DOHH2 (cell line): ENCODE data around the gene LRRC32.

Experiments
- H3F3A ChIP-seq: fragments of 200-600 bp; sonication (generic), shearing (Covaris generic); 2 replicates; pipeline ENCODE4 v1.6.0; 2016; ENCODE audit warnings: antibody characterized with exemption, mild to moderate bottlenecking; ENCODE audit not compliant: control insufficient read depth, insufficient read depth
- H3K27ac ChIP-seq: fragments of 200-600 bp; sonication (generic); 2 replicates; pipeline ENCODE4 v1.5.1; 2014; ENCODE audit warnings: low read depth, mild to moderate bottlenecking, low read length, moderate library complexity
- H3K27me3 ChIP-seq: fragments of 200-600 bp; sonication (generic); 2 replicates; pipeline ENCODE4 v1.6.1; 2014; ENCODE audit warnings: mild to moderate bottlenecking, low read length, mixed read lengths; ENCODE audit not compliant: control insufficient read depth
- H3K36me3 ChIP-seq: fragments of 200-600 bp; sonication (generic); 2 replicates; pipeline ENCODE4 v1.6.1; 2014; ENCODE audit warnings: mild to moderate bottlenecking, low read length, moderate library complexity, mixed read lengths; ENCODE audit not compliant: control insufficient read depth
- H3K4me1 ChIP-seq: fragments of 200-600 bp; sonication (generic); 2 replicates; pipeline ENCODE4 v1.6.1; 2014; ENCODE audit warnings: mild to moderate bottlenecking, low read length, mixed read lengths; ENCODE audit not compliant: control insufficient read depth
- H3K4me2 ChIP-seq: fragments of 200-600 bp; sonication (generic); 2 replicates; pipeline ENCODE4 v1.6.0; 2014; ENCODE audit warnings: mild to moderate bottlenecking, low read length, moderate library complexity
- H3K4me3 ChIP-seq: fragments of 200-600 bp; sonication (generic); 2 replicates; pipeline ENCODE4 v1.5.1; 2014; ENCODE audit warnings: mild to moderate bottlenecking, low read length, mixed read lengths
- H3K79me2 ChIP-seq: fragments of 200-600 bp; sonication (generic); 2 replicates; pipeline ENCODE4 v1.6.1; 2014; ENCODE audit warnings: mild to moderate bottlenecking, low read length, mixed read lengths; ENCODE audit not compliant: control insufficient read depth
- H3K9me2 ChIP-seq: fragments of 200-600 bp; sonication (generic); replicated peaks from 2 replicates; pipeline ENCODE4 v1.6.1; 2014; ENCODE audit warnings: mild to moderate bottlenecking, low read length, mixed read lengths; ENCODE audit not compliant: control insufficient read depth
- H3K9me3 ChIP-seq: fragments of 200-600 bp; sonication (generic); 2 replicates; pipeline ENCODE4 v1.6.1; 2014; ENCODE audit warnings: antibody characterized with exemption, low read length, mixed read lengths; ENCODE audit not compliant: control insufficient read depth, insufficient read depth
- H4K20me1 ChIP-seq: fragments of 200-600 bp; sonication (generic); 2 replicates; pipeline ENCODE4 v1.6.0; 2014; ENCODE audit warnings: low read depth, mild to moderate bottlenecking, antibody characterized with exemption, low read length, moderate library complexity; ENCODE audit not compliant: control insufficient read depth, insufficient read depth
- CTCF ChIP-seq: fragments of 200-600 bp; sonication (generic); IDR thresholded peaks from one replicate; pipeline ENCODE4 v1.5.1; 2014; ENCODE audit warnings: antibody characterized with exemption, mild to moderate bottlenecking, low read depth, low read length; ENCODE audit not compliant: poor library complexity, severe bottlenecking
- EZH2phosphoT487 ChIP-seq: fragments of 200-600 bp; sonication (generic); IDR thresholded peaks from 2 replicates; pipeline ENCODE4 v1.6.1; 2017; ENCODE audit warnings: borderline replicate concordance, mild to moderate bottlenecking, antibody characterized with exemption, low read length, moderate library complexity, mixed read lengths

Gene LRRC32

GRCh38 chr11:76641905-76642304, 28.6 kb downstream of the LRRC32 start:
- Histone ChIP-seq H3K4me1 (peaks cover 55% of the 10 kb centered on the region), H3K27ac (no peak overlapping the region), H3K4me3 (no peak overlapping the region), H3K9me2 (no peaks in the 10 kb centered on the region), H4K20me1 (no peaks in the 10 kb centered on the region), H3K4me2 (no peak overlapping the region), H3F3A (0 out of 2 replicates have a peak, but pooled peaks cover 2% of the 10 kb centered on the region), H3K79me2 (no peaks in the 10 kb centered on the region), H3K9me3 (peaks cover 5% of the 10 kb centered on the region; the same call in 1 of the 2 replicates), H3K27me3 (no peaks in the 10 kb centered on the region), H3K36me3 (no peaks in the 10 kb centered on the region)
- TF ChIP-seq EZH2phosphoT487 (no peak), CTCF (no peak)

- TF ChIP-seq EZH2phosphoT487 (no peak), CTCF (no peak)
- H3K27me3 ChIP-seq = no peaks in the 10 kb centered on the region
- H3K36me3 ChIP-seq = no peaks in the 10 kb centered on the region
- H3K9me2 ChIP-seq = no peaks in the 10 kb centered on the region
- peaks cover 69% of the 10 kb centered on the region for H3K4me1 ChIP-seq
- H4K20me1 ChIP-seq = no peaks in the 10 kb centered on the region
- H3K9me3 ChIP-seq = no peaks in the 10 kb centered on the region
- no peak overlapping the region for H3K27ac ChIP-seq
- 0 out of 2 replicates have a peak, but pooled peaks cover 2% of the 10 kb centered on the region for H3F3A ChIP-seq
- no peak overlapping the region for H3K4me2 ChIP-seq
- no peak overlapping the region for H3K4me3 ChIP-seq
- H3K79me2 ChIP-seq = no peaks in the 10 kb centered on the region
Observed at GRCh38 chr11:76640501-76640900, 30.0 kb downstream of the LRRC32 start.

GRCh38 chr11:76639621-76640020, 30.9 kb downstream of the LRRC32 start:
- Histone ChIP-seq H3K27me3 (no peaks in the 10 kb centered on the region), H3K9me3 (no peaks in the 10 kb centered on the region), H3F3A (0 out of 2 replicates have a peak, but pooled peaks cover 2% of the 10 kb centered on the region), H3K79me2 (no peaks in the 10 kb centered on the region), H3K4me3 (no peak overlapping the region), H3K27ac (no peak overlapping the region), H3K9me2 (no peaks in the 10 kb centered on the region), H3K36me3 (no peaks in the 10 kb centered on the region), H3K4me2 (no peak overlapping the region; the same call in 1 of the 2 replicates), H3K4me1 (peaks cover 76% of the 10 kb centered on the region), H4K20me1 (no peaks in the 10 kb centered on the region)
- TF ChIP-seq CTCF = no peak
- no peak for TF ChIP-seq EZH2phosphoT487
